Head of caudate nucleus (tissue), 42 donors: ENCODE data around the gene GLRX5.
A peak's percentile ranks its signal among the peaks of the same experiment; 100 is the strongest.
"Not testable (repeated sequence)": the region's sequence is repeated elsewhere in the genome, so short reads cannot be mapped to it uniquely, and the experiment has no call there.

Experiments used
- DNase-seq, 42 donors: peaks; one replicate each; pipeline versions ENCODE4 v3.0.0 to v3.0.0-alpha.2; 2020 to 2021; ENCODE audit warnings: mixed read lengths in 7 of 42
- intact Hi-C: fragments of 100-400 bp; cut with DNase I; formaldehyde crosslinking; loops from one replicate; pipeline ENCODE4 v1.15.0; 2022

Gene GLRX5

GRCh38 chr14:95577067-95577800 lies 42.4 kb downstream of the GLRX5 start:
- DNase-seq, result no peak
- intact Hi-C loops, result no loop called here

GRCh38 chr14:95577870-95578269 lies 43.0 kb downstream of the GLRX5 start:
- DNase-seq, result peak in 1 of 42 donors; percentile 4
- intact Hi-C loops, result no loop called here

- intact Hi-C loops, DNase-seq: not testable (repeated sequence)
These were observed 49.2 kb downstream of the GLRX5 start for GRCh38 chr14:95583836-95584617.

- DNase-seq, result peak in 12 of 42 donors; percentile 7 to 69 (median 38)
- intact Hi-C loops, result no loop called here
These were observed 51.2 kb downstream of the GLRX5 start for GRCh38 chr14:95585953-95586620.

- intact Hi-C loops, DNase-seq: not testable (repeated sequence)
These were observed 56.3 kb downstream of the GLRX5 start for GRCh38 chr14:95591182-95591581.
